ENCODE data around the gene MRM2.

Gene MRM2

DNA sequence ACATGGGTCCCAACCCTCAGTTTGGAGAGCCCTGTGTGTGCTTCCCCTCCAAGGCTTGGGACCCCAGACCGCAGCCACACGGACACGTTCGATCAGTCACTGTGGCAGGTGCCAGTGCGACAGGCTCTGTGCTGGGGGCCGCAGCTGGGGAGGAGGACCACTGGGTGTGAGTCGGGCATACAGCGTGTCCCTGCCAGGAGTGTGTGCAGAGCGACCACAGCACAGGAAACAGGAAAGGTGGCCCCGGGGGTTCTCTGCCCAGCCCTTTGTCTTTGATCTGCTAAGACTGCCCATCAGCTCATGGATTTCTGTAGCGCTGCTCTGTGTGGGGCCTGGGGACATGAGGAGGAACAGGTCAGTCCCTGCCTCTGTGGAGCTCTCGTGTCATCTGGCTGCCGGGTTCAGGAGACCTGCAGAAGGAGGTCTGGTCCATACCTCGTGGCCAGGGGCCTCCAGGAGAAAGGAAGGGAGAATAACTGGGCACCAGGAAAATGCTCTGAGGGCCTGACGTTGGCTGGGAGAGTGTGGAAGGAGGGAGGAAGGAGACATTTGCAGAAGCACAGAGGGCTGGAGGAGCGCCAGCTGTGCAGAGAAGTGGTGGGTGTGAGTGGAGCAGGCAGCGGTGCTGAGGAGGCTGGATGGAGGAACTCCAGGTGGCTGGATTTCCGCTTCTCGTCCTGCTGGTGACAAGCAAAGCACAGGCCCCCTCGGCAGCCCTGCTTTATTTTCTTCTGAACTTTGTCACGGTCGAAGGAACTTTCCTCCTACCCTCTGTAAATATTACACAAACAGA, 4.1 kb upstream of the MRM2 start:
- no peak for DNase-seq (ENCODE audit: low spot score)

DNA sequence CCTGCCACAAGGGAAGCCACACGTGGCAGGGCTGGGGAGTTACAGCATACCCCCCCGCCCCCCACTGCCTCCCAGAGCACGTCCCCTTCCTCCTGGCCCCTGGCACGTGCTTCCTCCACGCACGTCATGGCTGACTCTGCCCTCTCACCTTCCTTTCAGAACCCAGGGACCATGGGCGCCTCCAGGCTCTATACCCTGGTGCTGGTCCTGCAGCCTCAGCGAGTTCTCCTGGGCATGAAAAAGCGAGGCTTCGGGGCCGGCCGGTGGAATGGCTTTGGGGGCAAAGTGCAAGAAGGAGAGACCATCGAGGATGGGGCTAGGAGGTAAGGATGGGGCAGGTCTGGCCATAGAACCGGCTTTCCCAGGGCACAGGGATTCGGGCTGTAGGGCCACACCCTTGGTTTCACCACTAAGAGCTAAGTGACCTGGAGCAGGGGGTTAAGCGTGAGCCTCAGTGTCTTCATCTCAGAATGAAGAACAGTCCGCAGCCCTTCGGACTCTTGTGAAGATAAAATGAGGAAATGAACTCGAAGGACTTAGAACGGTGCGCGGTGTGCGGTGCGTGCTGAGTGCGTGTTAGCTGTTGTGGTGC, 2.5 kb upstream of the MRM2 start:
- no peak for DNase-seq (ENCODE audit: low spot score)

DNA sequence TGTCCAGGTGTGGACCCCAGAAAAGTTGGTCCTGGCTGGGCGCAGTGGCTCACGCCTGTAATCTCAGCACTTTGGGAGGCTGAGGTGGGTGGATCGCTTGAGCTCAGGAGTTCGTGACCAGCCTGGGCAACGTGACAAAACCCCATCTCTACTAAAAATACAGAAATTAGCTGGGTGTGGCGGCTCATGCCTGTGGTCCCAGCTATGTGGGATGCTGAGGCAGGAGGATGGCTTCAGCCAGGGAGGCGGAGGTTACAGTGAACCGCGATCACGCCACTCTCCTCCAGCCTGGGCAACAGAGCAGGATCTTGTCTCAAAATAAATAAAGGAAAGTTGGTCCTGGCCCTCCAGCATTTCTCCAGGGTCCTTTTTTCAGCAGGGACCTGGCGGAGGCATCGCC, 1.5 kb upstream of the MRM2 start:
- DNase-seq (ENCODE audit: low spot score), result no peak

- DNase-seq (ENCODE audit: low spot score), result peak; percentile 58
Observed at GRCh38 chr7:2242541-2243429, 780 bp upstream of the MRM2 start.

GRCh38 chr7:2239242-2239641, 2.8 kb downstream of the MRM2 start:
- no peak for DNase-seq (ENCODE audit: low spot score)

- DNase-seq (ENCODE audit: low spot score), result no peak
Observed at GRCh38 chr7:2237109-2237602, 4.8 kb downstream of the MRM2 start.

DNA sequence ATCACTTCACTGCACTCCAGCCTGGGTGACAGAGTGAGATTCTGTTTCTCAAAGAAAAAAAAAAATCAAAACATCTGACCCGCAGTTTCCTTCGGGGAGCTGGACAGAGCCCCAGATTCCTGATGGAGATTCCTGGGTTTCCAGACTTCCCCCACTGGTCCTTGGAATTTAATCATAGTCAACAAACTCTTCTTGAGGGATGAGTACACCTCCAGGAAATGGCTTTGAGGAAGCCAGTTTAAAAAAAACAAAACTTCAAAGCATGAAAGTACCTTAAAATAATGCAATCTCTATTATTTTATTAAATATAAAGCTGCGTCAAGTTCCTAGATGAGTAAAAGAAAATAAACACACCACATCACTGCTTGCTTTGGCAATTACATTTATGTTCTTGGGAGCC, 8.1 kb downstream of the MRM2 start:
- DNase-seq (ENCODE audit: low spot score), result no peak

DNA sequence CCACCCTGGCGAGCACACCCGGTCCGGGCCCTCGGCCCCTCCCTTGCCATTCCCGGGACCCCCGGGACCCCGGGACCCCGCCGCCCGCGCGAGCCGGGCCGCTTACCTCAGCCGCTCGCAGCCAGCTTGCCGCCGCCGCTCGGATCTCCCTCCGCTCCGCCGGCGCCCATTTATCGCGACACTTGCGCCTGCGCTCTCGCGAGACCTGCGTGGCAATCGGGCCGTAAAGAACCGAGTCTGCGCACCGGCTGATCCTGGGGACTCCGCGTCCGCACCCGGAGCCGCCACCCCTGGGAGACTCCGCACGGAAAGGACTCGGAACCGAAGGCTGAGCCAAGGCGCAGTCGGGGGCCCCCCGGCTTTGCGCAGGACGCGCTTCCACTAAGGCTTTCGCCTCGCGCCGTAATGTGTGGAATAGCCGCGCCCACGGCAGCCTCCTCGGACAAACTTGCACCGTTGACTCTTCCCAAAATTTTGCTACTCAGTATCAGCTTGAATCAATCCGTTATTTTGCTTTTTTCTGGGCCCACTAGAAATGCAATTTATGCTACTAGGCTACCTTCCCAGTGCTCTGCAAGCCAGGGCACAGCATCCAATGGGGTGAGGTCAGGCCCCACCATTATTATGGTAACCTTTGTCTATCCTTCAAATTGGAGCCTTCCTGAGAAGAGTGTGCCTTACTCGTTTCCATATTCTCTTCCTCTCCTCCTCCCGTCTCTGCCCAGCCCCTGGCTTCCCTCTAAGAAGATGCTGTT, 9.1 kb downstream of the MRM2 start, which contains the start of gene MAD1L1:
Gene MAD1L1 (minus strand): TSS at position 180 of the 755 bp plus-strand sequence. CDS start 2,812 bp downstream, outside the sequence.
- DNase-seq (ENCODE audit: low spot score), result peak; percentile 94

- DNase-seq (ENCODE audit: low spot score), result peak; percentile 24
Observed at GRCh38 chr7:2231992-2232765, 9.8 kb downstream of the MRM2 start.

GRCh38 chr7:2230882-2231281, 11.1 kb downstream of the MRM2 start:
- no peak for DNase-seq (ENCODE audit: low spot score)

DNA sequence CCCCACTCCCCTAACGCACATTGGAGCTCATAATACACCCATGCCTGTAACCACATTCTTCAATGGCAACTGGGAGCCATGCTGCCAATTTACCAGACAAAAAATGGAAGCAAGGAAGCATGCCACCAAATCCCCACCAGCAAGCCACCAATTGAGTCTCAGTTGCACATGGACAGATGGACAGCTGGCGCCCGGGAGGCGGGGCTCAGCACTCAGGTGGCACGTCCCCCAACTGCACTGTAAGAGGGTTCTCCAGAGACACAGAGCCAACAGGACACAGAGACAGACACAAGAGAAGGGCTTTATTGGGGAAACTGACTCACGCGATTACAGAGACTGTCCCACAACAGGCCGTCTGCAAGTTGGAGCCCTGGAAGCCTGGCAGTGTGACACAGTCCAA, 11.8 kb downstream of the MRM2 start:
- no peak for DNase-seq (ENCODE audit: low spot score)

GRCh38 chr7:2229467-2229866, 12.5 kb downstream of the MRM2 start:
- DNase-seq (ENCODE audit: low spot score), result no peak

GRCh38 chr7:2228921-2229320, 13.1 kb downstream of the MRM2 start:
- DNase-seq (ENCODE audit: low spot score), result no peak

DNA sequence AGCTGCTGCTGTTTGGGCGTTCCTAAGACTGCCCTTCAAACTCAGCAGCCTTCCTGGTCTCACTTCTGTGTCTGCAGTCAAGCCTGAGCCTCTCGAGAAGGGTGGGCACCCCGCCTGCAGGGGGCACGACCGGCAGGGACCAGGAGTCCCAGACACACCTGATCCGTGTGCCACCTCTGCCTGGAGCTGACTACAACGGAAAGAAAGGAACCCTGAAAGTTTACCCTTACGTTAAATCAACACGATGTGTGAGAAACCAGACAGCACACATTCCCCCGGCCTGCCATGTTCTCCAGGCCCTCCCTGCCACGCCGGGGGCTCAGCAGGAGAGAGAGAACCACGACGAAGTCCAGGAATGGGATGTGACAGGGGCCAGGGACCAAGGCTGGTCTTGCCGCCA, 14.3 kb downstream of the MRM2 start:
- no peak for DNase-seq (ENCODE audit: low spot score)

DNA sequence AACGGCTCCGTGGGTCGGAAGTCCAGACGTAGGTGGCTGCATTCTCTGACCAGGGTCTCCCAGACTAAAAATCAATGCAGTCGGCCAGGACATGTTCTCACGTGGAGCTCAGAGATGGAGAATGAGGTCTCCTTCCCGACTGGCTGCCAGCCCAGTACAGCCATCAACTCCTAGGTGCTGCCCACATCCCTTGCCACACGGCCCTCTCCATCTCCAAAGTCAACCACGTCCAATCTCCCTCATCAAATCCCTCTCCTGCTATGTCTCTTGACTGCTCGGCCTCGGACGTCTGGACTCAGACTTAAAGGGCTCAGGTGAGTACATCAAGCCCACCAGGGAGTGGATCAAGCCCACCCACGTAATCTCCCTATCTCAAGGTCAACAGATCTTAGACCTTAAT, 16.2 kb downstream of the MRM2 start:
- DNase-seq (ENCODE audit: low spot score), result no peak

DNA sequence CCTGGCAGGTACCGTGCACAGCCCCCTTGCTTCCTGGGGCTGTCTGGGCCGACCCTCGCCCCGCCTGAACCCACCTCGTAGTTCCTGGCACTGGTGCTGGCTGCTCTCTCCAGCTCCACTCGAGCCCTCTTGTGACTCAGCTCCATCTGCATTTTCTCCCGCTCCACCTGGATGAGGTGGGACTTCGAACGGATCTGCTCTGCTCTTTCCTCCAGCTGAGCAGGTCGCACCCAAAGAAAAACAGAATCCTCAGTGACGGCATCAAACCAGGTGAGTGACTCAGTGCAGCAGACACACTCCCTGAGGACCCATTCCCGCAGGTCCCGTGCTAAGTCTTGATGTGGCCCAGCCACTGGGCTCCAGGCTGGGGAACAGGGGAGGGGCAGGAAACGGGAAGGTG, 16.7 kb downstream of the MRM2 start:
- no peak for DNase-seq (ENCODE audit: low spot score)

GRCh38 chr7:2224934-2225333, 17.1 kb downstream of the MRM2 start:
- DNase-seq (ENCODE audit: low spot score), result no peak

GRCh38 chr7:2224491-2224928, 17.5 kb downstream of the MRM2 start:
- DNase-seq (ENCODE audit: low spot score), result no peak

- DNase-seq (ENCODE audit: low spot score), result no peak
Observed at GRCh38 chr7:2223321-2223720, 18.7 kb downstream of the MRM2 start.

GRCh38 chr7:2222516-2222915, 19.5 kb downstream of the MRM2 start:
- DNase-seq (ENCODE audit: low spot score), result no peak

- no peak for DNase-seq (ENCODE audit: low spot score)
Observed at GRCh38 chr7:2220954-2221353, 21.1 kb downstream of the MRM2 start.
